ENCODE results near the gene VAMP8.
"Not testable (repeated sequence)": the region's sequence is repeated elsewhere in the genome, so short reads cannot be mapped to it uniquely, and the experiment has no call there.

Gene VAMP8

DNA sequence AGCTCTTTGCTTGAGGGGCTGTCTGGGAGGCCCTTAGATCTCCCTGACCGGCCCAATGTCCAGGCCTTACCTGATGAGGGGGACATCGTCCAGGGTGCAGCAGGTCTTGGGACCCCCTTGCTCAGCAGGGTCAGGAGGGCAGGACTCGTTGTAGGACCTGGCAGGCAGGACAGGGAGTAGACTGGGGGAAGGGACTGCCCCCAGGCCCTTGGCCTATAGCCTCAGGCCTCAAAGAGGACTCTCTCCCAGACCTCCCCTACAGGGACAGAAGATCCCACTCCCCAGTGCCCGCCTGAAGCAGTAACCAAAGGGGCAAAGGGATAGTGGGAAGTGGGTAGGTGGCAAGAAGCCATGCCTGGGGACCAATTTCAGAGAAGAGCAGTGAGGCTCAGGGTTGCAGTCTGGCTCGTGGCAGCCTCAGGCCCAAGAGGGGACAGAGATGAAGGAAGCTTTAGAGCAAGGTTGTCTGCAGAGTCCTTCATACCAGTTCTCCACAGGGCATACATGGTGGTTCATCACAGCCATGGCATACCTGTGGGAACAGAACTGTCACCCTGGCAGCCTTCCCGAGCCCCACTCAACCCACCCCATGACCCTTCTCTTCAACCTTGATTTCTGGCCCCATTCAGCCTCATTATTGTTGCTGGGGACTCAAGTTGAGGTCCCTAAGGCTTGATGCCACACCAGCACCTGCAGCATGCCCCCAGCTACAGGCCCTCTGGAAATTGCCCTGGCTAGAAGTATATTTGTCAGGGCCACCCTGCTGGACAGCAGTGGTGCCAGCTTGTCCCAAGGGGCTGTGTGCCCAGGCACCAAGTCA is 23.8 kb downstream of the VAMP8 start:
- DNase-seq = no peak

DNA sequence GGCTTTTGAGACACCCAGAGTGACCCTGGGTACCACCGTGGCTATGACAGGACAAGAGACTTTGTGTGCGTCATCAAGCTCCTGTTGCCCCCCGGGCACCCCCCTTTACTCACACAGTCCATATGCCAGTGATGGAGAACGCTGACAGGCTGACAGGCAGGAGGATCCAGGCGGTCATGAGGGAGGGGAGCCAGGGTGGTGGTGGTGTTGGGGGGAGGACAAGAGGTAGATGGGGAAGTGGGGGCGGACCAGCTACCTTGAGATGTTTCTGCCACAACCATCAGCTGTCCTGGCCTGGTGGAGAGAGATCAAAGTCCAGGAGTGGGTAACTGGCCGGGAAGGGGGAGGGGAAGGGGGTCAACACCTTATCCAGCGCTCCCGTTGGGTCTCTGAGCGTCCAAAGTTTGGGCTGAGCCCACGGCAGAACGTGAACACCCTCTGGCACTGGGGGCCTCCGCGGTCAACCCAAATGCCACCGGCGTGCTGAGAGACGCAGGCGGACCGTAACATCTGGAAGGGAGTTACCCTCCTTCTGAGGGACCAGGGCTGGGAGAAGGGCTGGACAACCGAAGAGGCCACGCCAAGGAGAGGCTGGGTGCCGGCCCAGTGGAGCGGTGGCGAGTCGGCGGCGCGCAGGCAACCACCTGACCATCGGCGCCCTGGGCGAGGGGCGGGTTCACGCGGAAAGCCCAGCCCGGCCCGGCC is 24.5 kb downstream of the VAMP8 start:
- DNase-seq = peak; percentile 60 to 80 (median 67)

DNA sequence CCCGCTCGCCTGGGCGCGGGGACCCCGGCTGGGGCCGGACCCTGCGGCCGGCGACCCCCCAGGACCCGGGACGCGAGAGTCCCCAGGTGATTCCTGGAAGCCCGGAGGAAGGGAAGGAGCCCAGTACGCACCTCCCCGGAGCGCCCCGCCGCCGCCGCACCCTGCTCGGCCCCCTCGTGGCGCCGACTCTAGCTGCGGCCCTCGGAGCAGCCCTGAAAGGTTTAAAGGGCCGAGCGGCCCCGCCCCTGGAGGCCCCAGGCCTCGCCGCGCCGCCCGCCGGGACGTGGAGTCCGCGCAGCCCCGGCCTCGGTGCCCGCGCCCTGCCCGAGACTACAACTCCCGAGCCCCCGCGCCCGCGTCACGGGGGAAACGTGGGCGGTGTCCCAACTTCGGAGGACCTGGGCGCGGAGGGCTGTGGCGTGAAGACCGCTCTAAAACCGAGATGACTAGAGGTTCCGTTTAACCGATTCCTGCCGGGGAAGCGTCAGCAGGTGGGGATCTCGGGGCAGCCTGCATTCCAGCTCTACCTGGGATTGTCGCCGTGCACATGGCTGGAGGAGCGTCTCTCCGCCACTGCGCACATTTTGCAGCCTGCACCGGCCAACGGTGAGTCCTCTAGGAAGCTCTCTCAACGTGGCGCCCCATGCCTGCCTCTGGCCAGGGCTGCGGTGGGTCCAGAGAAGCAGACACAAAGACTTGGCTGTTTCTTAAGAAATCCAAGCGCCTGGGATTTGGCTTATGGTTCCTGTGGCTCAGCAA is 25.3 kb downstream of the VAMP8 start, which contains the start of gene TMEM150A:
TSS of gene TMEM150A (minus strand) at position 223 of the 759 bp plus-strand sequence. CDS start 750 bp downstream, outside the sequence.
- peak; percentile 96 to 99 (median 99) for DNase-seq

- DNase-seq = not testable (repeated sequence)
Measured at GRCh38 chr2:85604133-85604444, 26.7 kb downstream of the VAMP8 start.

- no peak for DNase-seq
Measured at GRCh38 chr2:85604568-85605339, 27.4 kb downstream of the VAMP8 start.

DNA sequence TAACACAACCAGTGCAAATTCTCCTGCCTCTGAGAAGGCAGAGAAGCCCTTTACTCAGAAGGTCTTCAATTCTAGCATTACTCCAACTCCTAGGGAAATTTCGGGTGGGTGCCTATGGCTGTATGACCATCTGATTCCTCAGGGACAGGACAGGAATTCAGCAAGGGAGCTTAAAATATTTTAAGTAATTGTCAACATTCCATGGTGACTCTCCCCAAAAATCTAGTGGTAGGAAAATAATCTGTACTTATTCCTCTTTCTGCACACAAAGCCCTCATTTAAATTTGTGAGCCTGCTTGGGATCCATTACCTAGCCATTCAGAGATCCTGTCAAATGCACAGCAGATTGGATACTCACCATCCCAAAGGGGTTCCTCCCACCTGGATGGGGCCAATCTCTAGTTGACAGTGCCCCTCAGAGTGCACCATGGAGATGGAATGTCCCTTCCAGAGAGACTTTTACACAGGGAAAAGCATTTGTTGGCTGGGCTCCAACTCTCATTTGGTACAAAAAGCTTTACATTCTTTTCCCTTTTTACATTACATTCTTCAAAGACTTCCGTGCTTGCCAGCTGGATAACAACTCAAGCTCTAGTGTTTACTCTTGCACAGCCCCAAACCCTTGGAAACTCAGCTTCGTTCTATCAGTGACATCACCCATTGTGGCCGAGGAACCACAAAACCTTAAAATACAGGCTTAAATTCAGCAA is 28.2 kb downstream of the VAMP8 start:
- no peak for DNase-seq

DNA sequence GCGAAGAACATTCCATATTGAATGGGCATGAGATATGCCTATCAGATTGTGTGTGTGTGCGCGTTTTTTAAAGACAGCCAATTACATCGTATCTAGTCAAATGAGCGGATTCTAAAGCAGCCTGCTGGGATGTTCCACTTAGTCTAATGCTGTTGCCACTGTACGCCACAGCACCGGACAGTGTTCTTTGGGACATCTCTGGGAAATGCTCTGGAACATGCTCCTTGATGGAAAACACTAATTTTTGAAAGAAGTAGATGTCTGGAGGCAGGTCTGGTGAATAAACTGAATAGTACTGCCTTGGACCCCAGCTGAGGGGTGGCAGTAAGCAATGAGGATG is 28.7 kb downstream of the VAMP8 start:
- DNase-seq = no peak

DNA sequence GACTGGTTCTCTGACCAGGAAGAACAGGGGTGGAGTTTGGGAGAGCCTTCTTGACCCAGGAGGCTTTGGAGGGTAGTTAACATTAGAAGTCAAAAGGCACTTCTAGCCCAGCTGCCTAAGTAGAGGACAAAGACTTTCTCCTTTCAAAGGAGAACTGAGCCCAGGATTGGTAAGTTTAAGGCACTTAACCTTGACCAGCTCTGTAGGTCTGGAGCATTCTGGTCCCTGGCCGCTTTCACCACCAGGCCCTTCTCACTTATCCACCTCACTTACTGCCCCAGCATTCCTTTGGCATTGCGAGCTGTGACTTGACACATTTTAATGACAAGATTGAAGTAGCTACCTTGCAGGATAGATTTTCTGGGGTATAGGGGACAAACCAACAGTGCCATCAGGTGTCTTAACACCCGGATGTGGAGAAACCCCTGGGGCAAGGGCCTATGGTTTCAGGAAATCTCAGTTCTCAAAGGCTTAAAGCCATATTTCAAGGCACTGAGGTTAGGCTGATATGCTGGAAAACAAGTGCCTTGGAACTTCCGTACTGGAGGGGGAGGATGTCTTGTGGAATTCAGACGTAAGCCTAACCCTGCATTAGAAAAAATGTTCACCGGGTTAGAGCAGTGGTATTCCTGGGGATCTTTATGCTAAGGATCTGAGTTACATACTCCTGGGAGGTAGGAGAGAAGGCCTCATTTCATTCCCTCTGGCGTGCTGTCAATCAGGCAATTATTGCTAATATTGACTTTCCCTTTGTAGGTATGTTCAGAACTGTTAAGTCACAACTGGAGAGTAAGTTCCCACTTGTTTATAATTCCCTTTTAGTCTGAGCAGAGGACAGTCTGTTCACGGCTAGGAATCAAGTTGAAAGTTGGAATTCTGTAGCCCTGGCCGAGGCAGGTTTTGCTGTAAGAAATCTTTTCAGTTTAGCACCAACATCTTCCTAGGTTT is 30.2 kb downstream of the VAMP8 start:
- no peak for DNase-seq

DNA sequence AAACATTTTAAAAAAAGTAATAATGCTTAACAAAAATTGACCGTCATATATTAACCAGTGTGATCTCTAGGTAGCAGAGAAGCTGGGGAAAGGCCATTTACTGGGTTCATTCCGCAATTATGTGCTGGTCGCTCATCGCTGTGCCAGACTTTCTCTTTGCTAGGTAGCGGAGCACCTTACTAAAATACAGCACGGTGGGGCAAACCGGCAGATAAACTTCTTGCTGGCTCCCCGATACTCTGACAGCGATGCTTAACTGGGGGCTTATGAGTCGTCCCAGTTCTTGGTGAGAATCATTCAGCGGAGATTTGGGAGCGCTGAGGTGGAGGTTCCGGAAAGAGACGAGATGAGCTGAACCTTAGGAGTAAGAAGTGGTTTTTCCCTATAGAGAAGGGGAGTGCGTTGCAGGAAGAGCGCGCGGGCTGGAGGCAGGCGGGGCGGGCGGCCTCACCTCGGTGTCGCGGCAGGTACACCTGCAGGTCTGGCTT is 33.9 kb downstream of the VAMP8 start:
- DNase-seq = peak in 2 of 3 donors; percentile 10 to 32

DNA sequence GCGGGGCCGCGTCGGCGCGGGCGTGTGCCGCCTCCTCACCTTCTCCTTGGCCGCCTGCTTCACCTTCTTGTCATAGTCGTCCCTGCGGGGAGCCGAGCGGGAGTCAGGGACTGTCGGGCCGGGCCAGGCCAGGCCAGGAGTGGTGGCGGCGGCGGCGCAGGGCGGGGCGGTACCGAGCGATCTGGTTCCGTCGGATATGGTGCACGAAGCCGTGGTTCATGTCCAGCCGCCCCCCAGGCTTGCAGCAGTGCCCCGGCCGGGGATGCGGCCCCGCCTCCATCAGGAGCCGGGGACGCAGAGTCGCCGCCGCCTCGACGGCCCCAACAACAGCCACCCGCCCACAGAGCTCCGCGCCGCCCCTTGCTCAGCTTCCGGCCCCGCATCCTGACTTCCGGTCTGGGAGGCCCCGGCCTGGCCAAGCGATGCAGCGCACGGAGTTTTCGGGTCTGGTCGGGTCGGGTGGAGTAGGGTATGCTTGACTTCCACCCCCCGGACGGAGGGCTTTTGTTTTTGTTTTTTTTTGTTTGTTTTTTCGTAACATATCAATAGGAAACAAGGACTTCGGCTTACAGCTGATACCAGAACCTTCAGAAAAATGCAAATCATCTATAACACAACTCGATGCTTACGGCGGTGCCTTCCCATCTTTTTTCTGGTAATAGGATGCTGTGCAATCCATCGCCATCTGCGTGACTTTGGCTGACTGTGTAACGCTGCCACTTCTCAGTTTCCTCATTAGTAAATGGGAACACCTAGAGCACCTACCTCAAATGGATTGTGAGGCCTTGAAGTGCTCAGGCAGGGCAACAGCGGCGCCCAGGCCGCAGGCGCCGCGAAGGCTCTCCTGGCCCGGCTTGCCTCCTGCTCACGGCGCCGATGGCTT is 34.6 kb downstream of the VAMP8 start, which contains the start of gene C2orf68:
TSS of gene C2orf68 (minus strand) at position 362 of the 883 bp plus-strand sequence. CDS start at position 280, 82 bp downstream.
- peak; percentile 91 to 94 (median 92) for DNase-seq

DNA sequence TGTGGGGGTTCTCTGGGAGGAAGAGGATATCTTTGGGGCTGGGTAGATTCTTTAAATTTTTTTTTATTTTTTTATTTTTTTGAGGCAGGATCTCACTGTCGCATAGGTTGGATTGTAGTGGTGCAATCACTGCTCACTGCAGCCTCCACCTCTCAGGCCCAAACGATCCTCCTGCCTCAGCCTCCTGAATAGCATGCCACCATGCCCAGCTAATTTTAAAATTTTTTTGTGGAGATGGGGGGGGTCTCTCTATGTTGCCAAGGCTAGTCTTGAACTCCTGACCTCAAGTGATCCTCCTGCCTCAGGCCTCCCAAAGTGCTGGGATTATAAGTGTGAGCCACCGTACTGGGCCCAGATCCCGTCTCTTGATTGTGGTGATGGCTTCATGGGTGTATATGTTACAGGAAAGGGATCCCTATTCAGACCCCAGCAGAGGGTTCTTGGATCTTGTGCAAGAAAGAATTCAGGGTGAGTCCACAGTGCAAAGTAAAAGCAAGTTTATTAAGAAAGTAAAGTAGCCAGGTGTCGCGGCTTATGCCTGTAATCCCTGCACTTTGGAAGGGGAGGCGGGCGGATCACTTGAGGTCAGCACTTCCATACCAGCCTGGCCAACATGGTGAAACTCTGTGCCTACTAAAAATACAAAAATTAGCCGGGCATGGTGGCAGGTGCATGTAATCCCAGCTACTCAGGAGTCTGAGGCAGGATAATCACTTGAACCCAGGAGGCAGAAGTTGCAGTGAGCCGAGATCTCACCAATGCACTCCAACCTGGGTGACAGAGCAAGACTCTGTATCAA is 36.5 kb downstream of the VAMP8 start:
- no peak for DNase-seq

DNA sequence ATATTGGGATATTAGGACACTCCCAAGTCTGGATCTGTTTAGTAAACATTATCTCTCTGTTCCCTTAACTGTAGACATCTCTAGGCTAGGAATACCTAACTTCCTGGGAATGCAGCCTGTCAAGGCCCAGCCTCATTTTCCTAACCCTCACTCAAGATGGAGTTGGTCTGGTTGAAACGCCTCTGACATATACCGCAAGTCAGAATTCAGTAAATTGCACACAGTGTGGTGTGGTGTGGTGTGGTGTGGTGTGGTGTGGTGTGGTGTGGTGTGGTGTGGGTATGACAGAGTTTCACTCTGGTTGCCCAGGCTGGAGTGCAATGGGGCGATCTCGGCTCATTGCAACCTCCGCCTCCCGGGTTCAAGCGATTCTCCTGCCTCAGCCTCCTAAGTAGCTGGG is 37.4 kb downstream of the VAMP8 start:
- DNase-seq = not testable (repeated sequence)

GRCh38 chr2:85615413-85615728 is 38.0 kb downstream of the VAMP8 start:
- DNase-seq = no peak

DNA sequence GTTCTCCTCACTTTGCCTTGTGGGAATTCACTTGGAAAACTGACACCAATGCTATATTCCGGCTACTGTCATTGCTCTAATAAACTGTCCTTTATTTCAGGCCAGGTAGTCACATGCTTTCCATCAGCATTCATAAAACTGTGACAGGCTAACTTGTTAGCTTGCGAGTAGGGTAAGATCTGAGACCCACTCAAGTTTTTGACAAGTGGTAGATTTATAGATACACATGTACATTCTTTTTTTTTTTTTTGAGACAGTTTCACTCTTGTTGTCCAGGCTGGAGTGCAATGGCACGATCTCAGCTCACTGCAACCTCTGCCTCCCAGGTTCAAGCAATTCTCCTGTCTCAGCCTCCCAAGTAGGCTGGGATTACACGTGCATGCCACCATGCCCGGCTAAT is 40.3 kb downstream of the VAMP8 start:
- DNase-seq = not testable (repeated sequence)

- DNase-seq = no peak
Measured at GRCh38 chr2:85619617-85620016, 42.2 kb downstream of the VAMP8 start.

- no peak for DNase-seq
Measured at GRCh38 chr2:85621338-85621737, 44.0 kb downstream of the VAMP8 start.

GRCh38 chr2:85623991-85624390 is 46.6 kb downstream of the VAMP8 start:
- no peak for DNase-seq

DNA sequence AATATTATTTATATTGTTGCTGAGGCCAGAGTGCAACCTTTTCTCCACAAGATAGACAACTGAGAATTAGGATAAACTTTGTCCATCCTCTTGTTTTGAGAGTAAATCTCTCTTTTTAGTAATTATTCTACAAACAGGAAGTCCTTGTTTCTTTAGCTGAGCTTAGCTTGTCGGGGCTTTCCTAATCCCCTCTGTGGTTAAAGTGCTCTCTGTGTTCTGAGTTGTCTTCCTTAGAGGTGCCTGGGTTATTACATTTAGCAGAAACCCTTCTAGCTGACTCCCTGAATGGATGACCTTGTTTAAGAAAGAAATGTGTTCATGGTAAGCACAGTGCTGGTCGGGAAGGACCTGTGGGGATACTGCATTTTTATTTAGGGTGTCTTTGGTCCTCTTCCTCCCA is 51.3 kb downstream of the VAMP8 start:
- DNase-seq = peak; percentile 25 to 41 (median 27)

- no peak for DNase-seq
Measured at GRCh38 chr2:85631316-85631715, 53.9 kb downstream of the VAMP8 start.
